HG03103 (cell line): ENCODE results near the gene TPGS2.
"Not testable (repeated sequence)": the region's sequence is repeated elsewhere in the genome, so short reads cannot be mapped to it uniquely, and the experiment has no call there.

ENCODE experiments used
- ATAC-seq: cut with Tn5 transposase; IDR thresholded peaks from one replicate; pipeline ENCODE4 v1.9.1; 2021; ENCODE audit warnings: low read depth; ENCODE audit not compliant: unreplicated experiment

Gene TPGS2

GRCh38 chr18:36828630-36829361 lies at the start of gene TPGS2, which contains the start of gene KIAA1328:
Gene TPGS2, minus strand, starts transcription at chr18:36829002. Its CDS starts 235 bp downstream, at chr18:36828767.
Gene KIAA1328, plus strand, starts transcription at chr18:36829127. Its CDS starts 12 bp downstream, at chr18:36829139.
- ATAC-seq, result peak; percentile 84

GRCh38 chr18:36873826-36874225 lies 45.0 kb upstream of the TPGS2 start:
- ATAC-seq, result not testable (repeated sequence)

- no peak for ATAC-seq
Observed at GRCh38 chr18:36872329-36872728, 43.5 kb upstream of the TPGS2 start.

- no peak for ATAC-seq
Observed at GRCh38 chr18:36871801-36872200, 43.0 kb upstream of the TPGS2 start.

- no peak for ATAC-seq
Observed at GRCh38 chr18:36867056-36867455, 38.3 kb upstream of the TPGS2 start.

GRCh38 chr18:36862182-36862581 lies 33.4 kb upstream of the TPGS2 start:
- no peak for ATAC-seq

GRCh38 chr18:36856815-36857214 lies 28.0 kb upstream of the TPGS2 start:
- ATAC-seq, result no peak

GRCh38 chr18:36851202-36851590 lies 22.4 kb upstream of the TPGS2 start:
- ATAC-seq, result no peak

GRCh38 chr18:36850527-36851201 lies 21.9 kb upstream of the TPGS2 start:
- ATAC-seq, result no peak

- ATAC-seq, result no peak
Observed at GRCh38 chr18:36849288-36850006, 20.6 kb upstream of the TPGS2 start.

- no peak for ATAC-seq
Observed at GRCh38 chr18:36848609-36849008, 19.8 kb upstream of the TPGS2 start.

GRCh38 chr18:36843784-36844183 lies 15.0 kb upstream of the TPGS2 start:
- no peak for ATAC-seq

- ATAC-seq, result no peak
Observed at GRCh38 chr18:36843199-36843598, 14.4 kb upstream of the TPGS2 start.

GRCh38 chr18:36839835-36840234 lies 11.0 kb upstream of the TPGS2 start:
- ATAC-seq, result no peak

- no peak for ATAC-seq
Observed at GRCh38 chr18:36835927-36836326, 7.1 kb upstream of the TPGS2 start.

- ATAC-seq, result no peak
Observed at GRCh38 chr18:36833120-36833519, 4.3 kb upstream of the TPGS2 start.

- no peak for ATAC-seq
Observed at GRCh38 chr18:36831139-36831538, 2.3 kb upstream of the TPGS2 start.

- no peak for ATAC-seq
Observed at GRCh38 chr18:36830158-36830495, 1.3 kb upstream of the TPGS2 start.

GRCh38 chr18:36829362-36830157 lies 758 bp upstream of the TPGS2 start:
- no peak for ATAC-seq

GRCh38 chr18:36828157-36828629 lies 609 bp downstream of the TPGS2 start:
- ATAC-seq, result no peak

GRCh38 chr18:36826556-36826955 lies 2.2 kb downstream of the TPGS2 start:
- no peak for ATAC-seq
